HG02759 (cell line): ENCODE measurements around the gene FBXO41.
"Not testable (repeated sequence)": the region's sequence is repeated elsewhere in the genome, so short reads cannot be mapped to it uniquely, and the experiment has no call there.

Experiments
- ATAC-seq: cut with Tn5 transposase; IDR thresholded peaks from one replicate; pipeline ENCODE4 v1.9.1; 2021; ENCODE audit warnings: mild to moderate bottlenecking, moderate library complexity; ENCODE audit not compliant: unreplicated experiment

FBXO41 gene

DNA sequence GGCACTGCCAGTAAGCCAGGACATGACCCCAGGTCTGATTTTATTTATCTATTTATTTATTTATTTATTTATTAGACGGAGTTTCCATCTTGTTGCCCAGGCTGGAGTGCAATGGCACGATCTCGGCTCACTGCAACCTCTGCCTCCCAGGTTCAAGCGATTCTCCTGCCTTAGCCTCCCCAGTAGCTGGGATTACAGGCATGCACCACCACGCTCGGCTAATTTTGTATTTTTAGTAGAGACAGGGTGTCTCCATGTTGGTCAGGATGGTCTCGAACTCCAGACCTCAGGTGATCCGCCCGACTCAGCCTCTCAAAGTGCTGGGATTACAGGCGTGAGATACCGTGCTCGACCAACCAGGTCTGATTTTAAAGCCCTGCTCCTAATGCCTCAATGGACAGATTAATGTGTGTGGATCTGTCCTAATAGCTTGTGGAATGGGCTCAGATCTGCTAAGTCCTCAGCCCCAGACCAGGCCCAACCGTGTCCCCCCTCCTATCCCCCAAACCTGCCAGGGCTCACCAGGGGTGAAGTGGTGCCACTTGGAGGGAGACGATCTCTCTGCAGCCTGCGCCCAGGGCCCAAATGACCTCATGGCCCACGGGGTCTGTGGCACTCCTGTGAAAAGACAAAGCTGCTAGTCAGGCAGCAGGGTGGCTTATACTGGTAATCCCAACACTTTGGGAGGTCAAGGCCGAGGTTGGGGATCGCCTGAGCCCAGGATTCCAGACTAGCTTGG lies 21.4 kb downstream of the FBXO41 start:
- ATAC-seq: not testable (repeated sequence)

- no peak for ATAC-seq
Measured at GRCh38 chr2:73262108-73262651, 22.1 kb downstream of the FBXO41 start.

- ATAC-seq: no peak
Measured at GRCh38 chr2:73260338-73260984, 23.8 kb downstream of the FBXO41 start.

DNA sequence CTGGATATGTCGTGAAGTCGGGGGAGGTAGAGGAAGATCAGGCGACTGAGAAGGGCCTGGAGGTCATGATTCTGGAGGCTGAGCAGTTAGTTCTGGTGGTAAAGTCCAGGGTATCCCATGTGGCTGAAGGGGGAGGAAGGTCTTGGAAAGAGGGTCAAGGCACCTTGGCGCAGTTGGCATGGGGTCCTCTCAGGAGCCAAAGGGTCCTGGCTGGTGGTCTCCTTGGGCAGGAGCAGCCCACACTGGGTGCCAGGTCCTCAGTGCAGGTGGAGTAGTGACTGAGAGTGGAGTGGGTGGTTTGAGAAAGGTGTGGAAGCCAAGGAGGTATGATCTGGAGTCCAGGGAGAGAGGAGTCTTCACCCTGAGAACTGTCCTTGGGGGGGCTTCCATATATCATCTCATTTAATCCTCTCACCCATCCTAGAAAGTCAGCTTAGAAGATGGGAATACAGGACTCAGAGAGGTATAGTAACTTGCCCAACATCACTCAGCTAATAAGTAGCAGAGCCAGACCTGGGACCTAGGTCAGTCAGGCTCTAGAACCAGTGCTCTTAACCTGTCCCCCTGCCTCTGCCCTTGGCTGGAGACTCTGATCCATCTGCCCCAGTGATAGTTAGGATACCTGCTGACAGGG lies 24.5 kb downstream of the FBXO41 start:
- ATAC-seq: no peak

GRCh38 chr2:73259276-73259675 lies 25.0 kb downstream of the FBXO41 start:
- no peak for ATAC-seq

- no peak for ATAC-seq
Measured at GRCh38 chr2:73258913-73259215, 25.4 kb downstream of the FBXO41 start.

GRCh38 chr2:73258186-73258912 lies 25.9 kb downstream of the FBXO41 start:
- no peak for ATAC-seq

DNA sequence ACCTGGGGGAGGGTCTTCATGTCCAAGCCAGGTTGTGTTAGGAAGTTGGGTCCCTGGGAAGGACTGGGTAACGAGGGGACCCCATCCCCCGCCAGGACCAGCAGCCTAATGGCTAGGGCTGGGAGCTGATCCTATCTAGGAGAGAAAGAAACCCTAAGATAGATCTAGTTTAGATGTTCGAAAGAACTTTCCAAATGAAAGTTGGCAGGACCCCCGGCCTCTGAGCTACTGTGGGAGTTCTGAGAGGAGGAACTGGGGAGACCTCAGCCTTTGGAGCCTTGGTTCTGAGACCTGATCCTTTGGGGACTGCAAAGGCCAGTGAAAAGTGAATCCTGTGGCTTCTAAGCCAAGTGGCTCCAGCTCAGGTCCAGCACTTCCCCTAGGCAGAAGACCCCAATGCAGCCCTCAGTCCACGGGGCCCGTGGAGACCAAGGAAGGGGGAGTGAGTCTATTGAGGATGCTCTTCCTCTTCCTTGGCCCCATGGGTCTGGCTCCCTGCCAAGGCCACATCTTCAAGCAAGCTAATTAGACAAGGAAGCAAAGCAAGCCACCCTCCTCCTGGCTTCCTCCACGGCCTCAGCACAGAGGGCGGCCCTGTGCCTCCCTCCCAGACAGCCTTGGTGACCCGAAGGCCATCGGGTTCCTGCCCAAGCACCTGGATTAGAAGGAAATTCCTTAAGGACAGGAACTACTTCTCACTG lies 26.7 kb downstream of the FBXO41 start:
- no peak for ATAC-seq

DNA sequence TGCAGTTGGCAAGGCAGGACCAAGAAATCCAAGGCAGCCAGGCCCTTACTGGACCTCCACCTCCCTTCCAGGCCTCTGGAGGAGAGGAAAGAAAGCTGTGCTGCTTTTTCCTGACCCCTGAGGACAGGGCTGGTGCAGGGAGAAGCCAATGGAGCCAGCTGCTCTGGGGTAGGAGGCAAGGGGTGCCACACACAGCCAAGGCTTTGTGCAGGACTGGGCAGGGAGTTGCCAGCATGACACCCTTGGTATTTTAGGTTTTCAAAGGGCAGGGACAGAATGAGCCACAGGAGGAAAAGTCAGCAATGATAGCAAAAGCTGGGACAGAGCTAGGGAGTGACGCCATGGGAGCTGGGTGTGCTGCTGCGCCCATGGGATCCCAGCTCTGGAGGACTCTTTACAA lies 27.3 kb downstream of the FBXO41 start:
- ATAC-seq: no peak

DNA sequence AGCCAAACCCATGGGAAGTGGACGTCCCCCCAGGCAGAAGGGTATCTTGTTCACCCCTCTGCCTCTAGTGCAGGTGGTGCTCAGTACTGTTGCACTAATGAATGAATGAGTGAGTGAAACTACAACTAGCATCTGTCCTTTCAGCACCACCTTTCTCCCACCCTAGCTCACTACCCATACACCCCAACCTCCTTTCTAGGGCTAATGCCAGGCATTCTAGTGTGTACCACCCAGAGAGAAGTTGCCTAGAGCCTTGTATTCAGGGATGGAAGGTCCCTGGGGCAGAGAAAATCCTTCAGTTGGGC lies 27.7 kb downstream of the FBXO41 start:
- no peak for ATAC-seq

- no peak for ATAC-seq
Measured at GRCh38 chr2:73255907-73256617, 28.2 kb downstream of the FBXO41 start.

DNA sequence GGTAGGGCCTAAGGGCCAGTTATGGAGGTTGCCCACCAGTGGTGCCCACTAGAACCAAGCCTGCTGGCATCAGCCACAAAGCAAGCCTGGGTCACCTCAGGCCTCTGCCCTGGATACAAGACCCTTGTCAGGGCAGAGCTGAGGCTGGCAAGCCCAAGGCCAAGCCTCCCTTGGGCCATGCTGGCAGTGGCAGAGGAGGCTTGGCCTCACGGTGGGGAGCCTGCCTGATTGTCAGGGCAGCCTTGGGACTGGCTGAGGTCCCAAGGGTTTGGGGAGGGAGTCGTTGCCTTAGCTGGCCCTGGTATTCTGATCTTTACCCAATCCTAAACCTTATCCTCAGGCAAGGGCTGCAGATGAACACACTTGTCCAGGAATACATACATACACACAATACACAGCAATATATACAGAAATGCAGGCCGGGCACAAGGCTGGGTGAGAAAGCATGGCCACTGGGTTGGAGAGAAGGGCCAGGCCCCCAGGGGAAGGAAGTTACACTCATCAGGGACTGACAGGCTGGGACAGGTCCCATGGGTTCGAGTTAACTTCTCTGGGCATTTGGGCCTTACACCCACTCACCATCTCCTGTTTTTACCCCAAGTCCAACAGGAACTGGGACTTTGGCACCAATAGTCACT lies 29.2 kb downstream of the FBXO41 start:
- no peak for ATAC-seq

- ATAC-seq: no peak
Measured at GRCh38 chr2:73254343-73255006, 29.8 kb downstream of the FBXO41 start.

DNA sequence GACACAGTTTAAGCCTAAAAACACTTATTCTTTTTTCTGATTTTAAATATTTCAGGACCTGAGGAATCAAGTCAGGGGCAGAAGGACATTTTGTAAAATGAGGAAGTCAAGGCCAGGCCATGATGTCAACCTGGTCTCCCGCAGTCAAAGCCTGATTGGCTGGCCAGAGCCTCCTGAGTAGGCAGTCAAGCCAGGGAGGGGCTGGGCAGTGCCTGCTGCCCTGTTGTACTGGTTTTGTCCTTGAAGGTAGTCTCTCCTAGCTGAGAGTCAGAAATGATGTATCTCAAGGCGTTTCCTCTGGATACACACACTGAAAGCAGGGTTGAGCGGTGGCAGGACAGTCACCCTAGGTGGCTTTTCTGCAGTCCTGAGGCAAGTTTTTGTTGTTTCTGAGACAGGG lies 30.4 kb downstream of the FBXO41 start:
- no peak for ATAC-seq

- no peak for ATAC-seq
Measured at GRCh38 chr2:73253400-73253799, 30.9 kb downstream of the FBXO41 start.

- no peak for ATAC-seq
Measured at GRCh38 chr2:73252238-73253027, 31.8 kb downstream of the FBXO41 start.

DNA sequence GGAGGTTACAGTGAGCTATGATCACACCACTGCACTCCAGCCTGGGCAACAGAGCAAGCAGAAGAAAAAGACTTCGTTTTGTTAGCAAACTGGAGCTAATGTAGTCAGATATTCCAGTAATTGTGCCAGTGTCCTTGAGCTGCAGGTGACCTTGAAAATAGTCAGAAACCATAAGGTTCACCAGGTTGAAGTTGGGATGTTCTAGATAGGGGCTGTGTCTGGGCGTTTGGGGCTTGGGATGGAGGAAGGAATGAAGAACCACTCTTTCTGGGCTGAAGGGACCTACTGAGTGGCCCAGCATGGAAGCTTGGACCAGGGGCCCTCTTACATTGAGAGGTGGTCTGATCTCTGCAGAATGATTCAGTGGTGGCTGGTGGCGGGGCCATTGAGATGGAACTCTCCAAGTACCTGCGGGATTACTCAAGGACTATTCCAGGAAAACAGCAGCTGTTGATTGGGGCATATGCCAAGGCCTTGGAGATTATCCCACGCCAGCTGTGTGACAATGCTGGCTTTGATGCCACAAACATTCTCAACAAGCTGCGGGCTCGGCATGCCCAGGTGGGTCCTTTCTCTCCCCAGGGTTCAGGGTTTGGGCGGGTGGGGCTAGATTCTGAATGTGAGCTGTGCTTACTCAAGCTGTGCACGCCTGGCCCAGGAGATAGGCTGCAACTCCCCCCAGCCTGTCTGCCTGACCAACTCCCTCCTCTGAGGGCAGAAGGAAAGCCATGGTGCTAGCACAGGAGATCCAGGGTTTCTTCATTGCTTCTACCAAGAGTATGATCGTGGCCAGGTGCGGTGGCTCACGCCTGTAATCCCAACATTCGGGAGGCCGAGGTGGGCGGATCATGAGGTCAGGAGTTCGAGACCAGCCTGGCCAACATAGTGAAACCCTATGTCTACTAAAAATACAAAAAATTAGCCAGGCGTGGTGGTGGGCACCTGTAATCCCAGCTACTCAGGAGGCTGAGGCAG lies 33.1 kb downstream of the FBXO41 start:
- ATAC-seq: no peak
